Panc1 (cell line): ENCODE results near the gene GSG1L. TPM values are rescaled to one million over a fixed set of nuclear protein-coding genes. Genes with fewer than 3 reads are reported as not detected.

Source experiments
- ATAC-seq: fragments of 200-7000 bp; cut with Tn5 transposase; 2 replicates; pipeline ENCODE4 v1.9.1; 2020; ENCODE audit warnings: mild to moderate bottlenecking, moderate library complexity
- BruUV-seq: library from RNA; stranded (reverse); fragments of 400-500 nt; replicated peaks from 2 replicates; lab custom pipeline; 2021; lab: Mats Ljungman, UMichigan
- CTCF ChIA-PET: fragments of 300-600 bp; sonication (Branson Sonifier 250); formaldehyde crosslinking; loops from one replicate; lab custom pipeline; 2022; ENCODE audit warnings: antibody characterized with exemption; lab: Charles Lee
- POLR2A ChIA-PET: fragments of 300-600 bp; sonication (Branson Sonifier 250); formaldehyde crosslinking; loops from one replicate; lab custom pipeline; 2022; ENCODE audit warnings: antibody characterized with exemption; lab: Charles Lee
- DNase-seq: peaks from one replicate; pipeline ENCODE4 v3.0.0-alpha.2; 2010; ENCODE audit warnings: low read depth, low spot score
- H3K27ac ChIP-seq: 2 replicates; pipeline ENCODE4 v1.5.1; 2011; ENCODE audit warnings: mild to moderate bottlenecking, low read length, inconsistent platforms
- H3K27me3 ChIP-seq: fragments of 200-500 bp; sonication (Bioruptor generic); 2 replicates; pipeline ENCODE4 v1.6.0; 2014; ENCODE audit warnings: low read length, inconsistent platforms; ENCODE audit not compliant: control insufficient read depth, insufficient read depth
- H3K36me3 ChIP-seq: fragments of 200-500 bp; sonication (Bioruptor generic); 2 replicates; pipeline ENCODE4 v1.5.1; 2014; ENCODE audit warnings: inconsistent platforms, mild to moderate bottlenecking, low read length, moderate library complexity; ENCODE audit not compliant: control insufficient read depth, insufficient read depth
- H3K4me1 ChIP-seq: 2 replicates; pipeline ENCODE4 v1.5.1; 2011; ENCODE audit warnings: inconsistent platforms, mild to moderate bottlenecking, low read length, moderate library complexity; ENCODE audit not compliant: control insufficient read depth, insufficient read depth
- H3K4me3 ChIP-seq, 2 experiments: 2 replicates each; pipeline ENCODE4 v1.5.1; 2011 to 2012; ENCODE audit warnings: low read depth in 2 of 2, low read length in 2 of 2, mild to moderate bottlenecking in 2 of 2, inconsistent platforms in 1 of 2, moderate library complexity in 1 of 2
- H3K9me3 ChIP-seq: fragments of 200-500 bp; sonication (Bioruptor generic); 2 replicates; pipeline ENCODE4 v1.5.1; 2014; ENCODE audit warnings: low read depth, mild to moderate bottlenecking, inconsistent platforms, low read length, moderate library complexity; ENCODE audit not compliant: control insufficient read depth, insufficient read depth
- POLR2AphosphoS5 ChIP-seq: IDR thresholded peaks from 2 replicates; pipeline ENCODE4 v1.6.1; 2012; ENCODE audit warnings: mild to moderate bottlenecking, low read depth, low read length, moderate library complexity
- REST ChIP-seq, 2 experiments: IDR thresholded peaks; 2 replicates each; pipeline ENCODE4 v1.6.1; 2011 to 2012; ENCODE audit warnings: low read depth in 2 of 2, control low read depth in 1 of 2, low read length in 1 of 2, mild to moderate bottlenecking in 1 of 2, moderate library complexity in 1 of 2; ENCODE audit not compliant: insufficient read depth in 1 of 2
- SIN3A ChIP-seq: IDR thresholded peaks from 2 replicates; pipeline ENCODE4 v1.6.1; 2012; ENCODE audit warnings: low read depth, mild to moderate bottlenecking, low read length, moderate library complexity, borderline replicate concordance; ENCODE audit not compliant: insufficient read depth
- TCF7L2 ChIP-seq: IDR thresholded peaks from 2 replicates; pipeline ENCODE4 v1.6.1; 2011; ENCODE audit warnings: mild to moderate bottlenecking, low read depth, low read length, inconsistent platforms
- in situ Hi-C: cut with HindIII; loops from 2 replicates; pipeline ENCODE4 v1.10.0; 2016; ENCODE audit warnings: low sequenced_read_pairs, low pct_unique_long_range_greater_than_20kb
- intact Hi-C: fragments of 100-400 bp; cut with micrococcal nuclease; formaldehyde crosslinking; loops from one replicate; pipeline ENCODE4 v1.10.0; 2022; ENCODE audit not compliant: unreplicated experiment
- total RNA-seq: library from RNA; stranded (reverse); gene quantifications from one replicate; pipeline ENCODE4 v1.2.1, GENCODE V29; 2021; ENCODE audit not compliant: unreplicated experiment
- TF ChIP-seq, protein P1 (sequence below): fragments of 450-650 bp; IDR thresholded peaks from 2 replicates; pipeline ENCODE4 v1.5.1; 2017; ENCODE audit warnings: mild to moderate bottlenecking

GSG1L gene
- total RNA-seq, 1 experiment from 2014 or later: 0.08 TPM

DNA sequence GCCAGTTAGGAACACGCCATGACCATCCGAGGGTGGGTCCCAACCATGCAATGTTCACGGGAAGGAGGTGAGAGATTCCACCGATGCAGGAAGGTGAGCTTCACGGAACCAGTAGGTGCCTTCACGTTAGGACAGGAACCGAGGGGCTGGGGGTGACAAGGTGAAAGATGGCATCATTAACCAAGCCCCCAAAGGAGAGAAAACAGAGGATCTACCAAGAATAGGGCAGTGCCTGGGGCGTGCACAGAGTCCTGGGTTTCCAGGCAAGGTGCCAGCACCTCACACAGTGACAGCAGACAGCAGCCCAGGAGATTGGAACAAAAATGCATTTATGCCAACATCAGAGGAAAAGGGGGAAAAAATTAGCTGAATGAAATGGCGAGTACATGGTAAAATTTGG lies 137.9 kb downstream of the GSG1L start:
- Histone ChIP-seq H3K4me1 (0 out of 2 replicates have a peak, but pooled peaks cover 3% of the 10 kb centered on the region), H3K27ac (no peak overlapping the region), H3K9me3 (no peaks in the 10 kb centered on the region), H3K4me3 (no peak overlapping the region), H3K36me3 (no peaks in the 10 kb centered on the region), H3K27me3 (peaks cover 14% of the 10 kb centered on the region)
- in situ Hi-C loops: no loop called here
- intact Hi-C loops: no loop called here
- BruUV-seq: no TSS peak
- TF ChIP-seq POLR2AphosphoS5 (no peak), TCF7L2 (no peak), REST (IDR thresholded peaks at IDR 0.05; ENCODE audit: insufficient read depth in 1 of 2, low read depth in 2 of 2, low read length in 1 of 2) (no peak), SIN3A (no peak)
- TF ChIP-seq, protein P1, sequence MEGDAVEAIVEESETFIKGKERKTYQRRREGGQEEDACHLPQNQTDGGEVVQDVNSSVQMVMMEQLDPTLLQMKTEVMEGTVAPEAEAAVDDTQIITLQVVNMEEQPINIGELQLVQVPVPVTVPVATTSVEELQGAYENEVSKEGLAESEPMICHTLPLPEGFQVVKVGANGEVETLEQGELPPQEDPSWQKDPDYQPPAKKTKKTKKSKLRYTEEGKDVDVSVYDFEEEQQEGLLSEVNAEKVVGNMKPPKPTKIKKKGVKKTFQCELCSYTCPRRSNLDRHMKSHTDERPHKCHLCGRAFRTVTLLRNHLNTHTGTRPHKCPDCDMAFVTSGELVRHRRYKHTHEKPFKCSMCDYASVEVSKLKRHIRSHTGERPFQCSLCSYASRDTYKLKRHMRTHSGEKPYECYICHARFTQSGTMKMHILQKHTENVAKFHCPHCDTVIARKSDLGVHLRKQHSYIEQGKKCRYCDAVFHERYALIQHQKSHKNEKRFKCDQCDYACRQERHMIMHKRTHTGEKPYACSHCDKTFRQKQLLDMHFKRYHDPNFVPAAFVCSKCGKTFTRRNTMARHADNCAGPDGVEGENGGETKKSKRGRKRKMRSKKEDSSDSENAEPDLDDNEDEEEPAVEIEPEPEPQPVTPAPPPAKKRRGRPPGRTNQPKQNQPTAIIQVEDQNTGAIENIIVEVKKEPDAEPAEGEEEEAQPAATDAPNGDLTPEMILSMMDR: no peak
- no peak for ATAC-seq
- DNase-seq: no peak
- POLR2A ChIA-PET: no interaction called here
- CTCF ChIA-PET: no interaction called here

DNA sequence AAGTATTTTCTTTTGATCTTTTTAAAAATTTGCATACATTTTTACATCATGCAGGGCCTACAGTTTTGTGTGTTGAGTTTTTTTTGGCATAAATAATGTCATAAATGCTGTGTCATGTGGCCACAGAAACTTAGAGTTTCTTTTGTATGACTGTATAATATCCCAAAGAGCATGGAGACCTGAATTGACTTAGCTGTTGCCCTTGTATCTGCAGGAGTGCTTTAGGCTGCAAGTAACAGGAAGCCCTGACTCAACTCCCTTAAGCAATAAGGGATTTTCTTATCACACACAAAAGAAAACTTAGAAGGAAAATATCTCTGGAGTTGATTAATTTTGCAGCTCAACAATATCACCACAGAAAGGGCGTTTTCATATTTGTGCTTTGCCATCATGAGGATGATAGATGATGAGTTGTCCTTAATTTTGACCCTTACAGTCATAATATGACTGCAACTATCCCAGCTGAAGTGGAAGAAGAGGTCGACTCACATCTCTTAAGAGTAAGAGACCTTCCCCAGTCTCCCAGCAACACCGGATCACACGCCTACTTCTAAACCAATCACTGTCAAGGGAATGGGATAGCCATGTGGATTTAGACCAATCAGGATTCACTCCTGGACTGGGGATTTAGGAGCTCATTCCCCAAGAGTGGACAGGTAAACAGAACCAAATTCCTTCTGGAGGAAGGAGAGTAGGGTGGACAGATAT lies 138.9 kb downstream of the GSG1L start:
- ATAC-seq: no peak
- intact Hi-C loops: no loop called here
- Histone ChIP-seq H3K9me3 (no peaks in the 10 kb centered on the region), H3K4me3 (no peak overlapping the region), H3K27ac (no peak overlapping the region), H3K4me1 (0 out of 2 replicates have a peak, but pooled peaks cover 3% of the 10 kb centered on the region), H3K27me3 (peaks cover 11% of the 10 kb centered on the region; the same call in 1 of the 2 replicates), H3K36me3 (no peaks in the 10 kb centered on the region)
- ChIA-PET POLR2A (no interaction called here), CTCF (no interaction called here)
- no TSS peak for BruUV-seq
- DNase-seq: no peak
- TF ChIP-seq TCF7L2 (no peak), SIN3A (no peak), REST (IDR thresholded peaks at IDR 0.05; ENCODE audit: insufficient read depth in 1 of 2, low read depth in 2 of 2, low read length in 1 of 2) (no peak), POLR2AphosphoS5 (no peak)
- TF ChIP-seq, protein P1: no peak
- in situ Hi-C loops: no loop called here
